Measurements from ENCODE around the gene KMT2C.
"Not testable (repeated sequence)": the region's sequence is repeated elsewhere in the genome, so short reads cannot be mapped to it uniquely, and the experiment has no call there.

Gene KMT2C

GRCh38 chr7:152443586-152443985 is 7.8 kb upstream of the KMT2C start:
- no peak for TF ChIP-seq ZFX (IDR thresholded peaks at IDR 0.05)
- no peak for TF ChIP-seq CTCF (conservative IDR thresholded peaks at IDR 0.05)
- no peak overlapping the region for H3K27ac ChIP-seq

- no peak overlapping the region for H3K27ac ChIP-seq
Measured at GRCh38 chr7:152442330-152442835, 6.6 kb upstream of the KMT2C start.

GRCh38 chr7:152441810-152442209 is 6.0 kb upstream of the KMT2C start:
- not testable (repeated sequence) for H3K27ac ChIP-seq

More at GRCh38 chr7:152442330-152442835, 6.6 kb upstream of the KMT2C start:
- no peak for TF ChIP-seq ZFX (IDR thresholded peaks at IDR 0.05)
- no peak for TF ChIP-seq CTCF (conservative IDR thresholded peaks at IDR 0.05)

GRCh38 chr7:152441168-152441567 is 5.4 kb upstream of the KMT2C start:
- H3K27ac ChIP-seq: not testable (repeated sequence)

- H3K27ac ChIP-seq: not testable (repeated sequence)
Measured at GRCh38 chr7:152438017-152438416, 2.2 kb upstream of the KMT2C start.

GRCh38 chr7:152436931-152437575 is 1.2 kb upstream of the KMT2C start:
- peak overlapping the region; percentile 88 for H3K27ac ChIP-seq

GRCh38 chr7:152436111-152436930 is 518 bp upstream of the KMT2C start:
- H3K27ac ChIP-seq: peak overlapping the region; percentile 88
- TF ChIP-seq ZFX (IDR thresholded peaks at IDR 0.05): peak; percentile 50; the same call in 1 of the 2 replicates
- TF ChIP-seq CTCF (conservative IDR thresholded peaks at IDR 0.05): no peak

- H3K27ac ChIP-seq: peak overlapping the region; percentile 88
Measured at GRCh38 chr7:152434511-152435383, 1.1 kb downstream of the KMT2C start.

- H3K27ac ChIP-seq: peak overlapping the region; percentile 88
Measured at GRCh38 chr7:152433721-152434490, 1.9 kb downstream of the KMT2C start.

- H3K27ac ChIP-seq: not testable (repeated sequence)
Measured at GRCh38 chr7:152432735-152433134, 3.1 kb downstream of the KMT2C start.
